BJ (cell line): ENCODE results near the gene RNF114. TPM values are rescaled to one million over a fixed set of nuclear protein-coding genes. Genes with fewer than 3 reads are reported as not detected.

Source experiments
- CTCF ChIA-PET: fragments of 350-600 bp; formaldehyde crosslinking; extraction: SDS; loops from one replicate; lab custom pipeline; 2021; ENCODE audit warnings: antibody characterized with exemption, inconsistent platforms; lab: Yijun Ruan, JAX
- POLR2A ChIA-PET: fragments of 300-600 bp; sonication (Branson Sonifier 250); formaldehyde crosslinking; extraction: SDS; loops from one replicate; lab custom pipeline; 2021; ENCODE audit warnings: antibody characterized with exemption; lab: Charles Lee
- DNase-seq: peaks from one replicate; pipeline ENCODE4 v3.0.0-alpha.2; 2011; ENCODE audit warnings: low read depth
- H3K27me3 ChIP-seq: 2 replicates; pipeline ENCODE4 v1.6.0; 2011; ENCODE audit warnings: low read length; ENCODE audit not compliant: control insufficient read depth, insufficient read depth
- H3K36me3 ChIP-seq: 2 replicates; pipeline ENCODE4 v1.5.1; 2011; ENCODE audit warnings: low read length; ENCODE audit not compliant: control insufficient read depth, insufficient read depth
- H3K4me3 ChIP-seq: 2 replicates; pipeline ENCODE4 v1.5.1; 2011; ENCODE audit warnings: low read depth, mild to moderate bottlenecking, control low read depth, low read length
- CTCF ChIP-seq: IDR thresholded peaks from 2 replicates; pipeline ENCODE4 v1.5.1; 2011; ENCODE audit warnings: low read depth, mild to moderate bottlenecking, control low read depth, inconsistent platforms, low read length, moderate library complexity; ENCODE audit not compliant: insufficient read depth
- polyA plus RNA-seq: library from polyadenylated mRNA; depleted of rRNA; stranded (reverse); fragments of >200 nt; gene quantifications from 2 replicates; pipeline ENCODE4 v1.2.3, GENCODE V29; 2011

The RNF114 gene
- polyA plus RNA-seq, 1 experiment = 53.6 TPM

DNA sequence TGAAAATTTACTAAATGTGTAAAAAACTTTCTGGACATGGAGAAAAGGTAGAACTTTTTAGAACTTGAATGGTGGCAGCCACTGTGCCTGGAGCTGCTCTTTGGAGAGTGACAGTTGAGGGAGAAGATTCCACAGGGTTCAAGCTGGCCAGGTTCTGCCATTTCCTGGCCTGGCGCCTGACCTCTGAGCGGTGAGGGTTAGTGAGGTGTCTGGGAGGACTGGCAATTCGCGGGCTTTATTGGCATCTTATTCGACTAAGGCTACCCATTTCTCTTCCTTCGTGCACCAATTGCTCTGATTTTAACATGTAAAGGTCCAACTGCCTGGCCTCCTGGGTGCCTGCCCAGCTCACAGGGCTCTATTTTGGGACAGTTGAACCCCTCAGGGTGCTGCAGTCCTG is 49.0 kb downstream of the RNF114 start:
- Histone ChIP-seq H3K36me3 (peaks cover 7% of the 10 kb centered on the region), H3K27me3 (no peaks in the 10 kb centered on the region), H3K4me3 (peak overlapping the region; percentile 58)
- no peak for DNase-seq
- no peak for TF ChIP-seq CTCF
- ChIA-PET POLR2A (no interaction called here), CTCF (interaction anchor here (0.6 to 16.8 kb wide), 4 partner anchors 16 to 659 kb away, joined by 3 to 590 read pairs (median 4); no protein-coding TSS in a partner anchor)

DNA sequence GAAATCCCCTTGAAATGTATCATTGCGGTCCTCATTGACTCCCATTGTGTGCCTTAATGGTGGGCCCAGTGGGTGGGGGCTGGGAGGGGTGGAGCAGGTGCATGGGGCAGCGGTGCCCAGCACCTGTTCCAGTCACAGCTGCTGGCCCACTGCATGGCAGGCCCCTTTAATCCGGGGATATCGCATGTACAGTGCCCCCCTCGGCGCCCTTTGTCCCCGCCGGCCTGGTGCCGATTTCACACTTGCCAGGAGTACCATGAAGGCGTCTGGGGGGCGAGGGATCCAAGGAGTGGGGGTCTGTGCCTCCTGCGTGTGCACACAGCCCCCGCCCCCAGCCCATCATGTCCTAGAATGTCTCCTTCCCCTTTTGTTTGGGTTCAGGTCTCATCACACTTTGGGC is 49.4 kb downstream of the RNF114 start:
- no peak for DNase-seq
- TF ChIP-seq CTCF = no peak
- H3K36me3 ChIP-seq = peaks cover 7% of the 10 kb centered on the region
- H3K27me3 ChIP-seq = no peaks in the 10 kb centered on the region
- ChIA-PET CTCF (interaction anchor here (0.8 to 16.8 kb wide), 3 partner anchors 16 to 86 kb away, joined by 3 to 590 read pairs (median 43); no protein-coding TSS in a partner anchor), POLR2A (interaction anchor here (1.0 kb wide), 1 partner anchor 81 kb away, joined by 3 read pairs; no protein-coding TSS in a partner anchor)
- H3K4me3 ChIP-seq = peak overlapping the region; percentile 58

DNA sequence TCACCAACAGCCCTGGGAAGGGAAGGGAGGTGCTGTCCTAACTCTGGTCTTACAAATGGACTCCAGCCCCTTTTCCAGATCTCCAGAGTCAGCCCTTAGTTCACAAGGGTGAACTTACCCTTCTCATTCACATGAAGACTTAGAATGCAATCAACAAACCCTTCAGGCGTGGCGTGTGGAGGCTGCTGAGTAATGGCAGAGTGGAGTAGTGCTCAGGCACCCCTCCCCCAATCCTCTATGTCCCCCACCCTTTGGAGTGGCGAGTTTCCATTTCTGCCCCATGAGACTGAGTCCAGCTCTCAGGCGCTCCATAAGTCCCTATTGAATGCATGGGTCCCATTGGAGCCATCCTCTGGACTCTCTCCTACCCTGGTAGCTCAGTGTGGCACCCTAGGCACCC is 49.9 kb downstream of the RNF114 start:
- TF ChIP-seq CTCF = no peak
- CTCF ChIA-PET = interaction anchor here (1.1 to 5.9 kb wide), 2 partner anchors 85 to 183 kb away, joined by 3 to 43 read pairs; no protein-coding TSS in a partner anchor
- DNase-seq = no peak
- H3K27me3 ChIP-seq = no peaks in the 10 kb centered on the region
- H3K36me3 ChIP-seq = peaks cover 7% of the 10 kb centered on the region
- peak overlapping the region; percentile 58 for H3K4me3 ChIP-seq
- POLR2A ChIA-PET = interaction anchor here (1.0 kb wide), 2 partner anchors 13 to 81 kb away, joined by 3 to 4 read pairs; no protein-coding TSS in a partner anchor

GRCh38 chr20:49987015-49987867 is 51.0 kb downstream of the RNF114 start:
- no peak overlapping the region for H3K4me3 ChIP-seq
- CTCF ChIA-PET = interaction anchor here (1.0 to 5.9 kb wide), 4 partner anchors 8 to 182 kb away, joined by 3 to 43 read pairs (median 16); no protein-coding TSS in a partner anchor
- DNase-seq = no peak
- POLR2A ChIA-PET = interaction anchor here (1.0 kb wide), 1 partner anchor 12 kb away, joined by 4 read pairs; no protein-coding TSS in a partner anchor
- H3K27me3 ChIP-seq = no peaks in the 10 kb centered on the region
- peaks cover 7% of the 10 kb centered on the region for H3K36me3 ChIP-seq
- no peak for TF ChIP-seq CTCF
